Measurements from ENCODE around the gene EDEM1. TPM values are rescaled to one million over a fixed set of nuclear protein-coding genes. Genes with fewer than 3 reads are reported as not detected.
"Not testable (repeated sequence)": the region's sequence is repeated elsewhere in the genome, so short reads cannot be mapped to it uniquely, and the experiment has no call there.

The EDEM1 gene
- total RNA-seq, 1 donor from 2014 or later, result 96.6 TPM

DNA sequence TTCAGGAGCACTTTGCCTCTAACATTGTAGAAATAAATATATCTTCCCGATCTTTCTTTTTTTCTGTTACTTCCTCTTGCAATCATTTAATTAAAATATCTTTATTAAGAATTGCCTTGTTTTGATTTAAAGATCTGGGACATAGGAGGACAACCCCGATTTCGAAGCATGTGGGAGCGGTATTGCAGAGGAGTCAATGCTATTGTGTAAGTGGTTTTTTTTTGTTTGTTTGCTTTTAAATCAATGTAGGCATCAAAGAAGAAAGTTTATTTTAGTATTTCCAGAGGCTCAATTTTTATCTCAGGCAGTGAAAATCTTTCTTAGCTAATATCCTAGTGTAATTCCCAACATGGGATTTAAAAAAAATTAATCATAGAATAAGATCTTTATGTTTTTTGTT lies 15.5 kb upstream of the EDEM1 start:
- intact Hi-C loops (cut with micrococcal nuclease), result no loop called here

DNA sequence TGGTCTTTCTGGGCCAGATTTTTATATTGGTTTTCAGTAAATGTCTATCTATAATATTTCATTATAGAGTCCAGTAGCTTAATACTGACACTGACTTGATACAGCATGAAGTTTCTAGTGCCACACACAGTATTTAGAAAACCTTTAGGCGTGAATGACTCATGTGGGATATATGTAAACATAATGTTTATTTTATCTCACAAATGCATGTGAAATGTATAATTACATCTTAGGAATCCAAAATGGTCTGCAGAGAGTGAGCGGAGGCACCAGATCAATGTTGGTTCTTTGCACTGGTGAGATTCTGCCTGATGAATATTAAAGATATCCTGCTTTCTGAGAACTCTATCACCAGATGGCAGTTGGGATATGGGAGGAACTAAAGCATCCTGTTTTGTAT lies 8.5 kb upstream of the EDEM1 start:
- intact Hi-C loops (cut with micrococcal nuclease), result not testable (repeated sequence)

DNA sequence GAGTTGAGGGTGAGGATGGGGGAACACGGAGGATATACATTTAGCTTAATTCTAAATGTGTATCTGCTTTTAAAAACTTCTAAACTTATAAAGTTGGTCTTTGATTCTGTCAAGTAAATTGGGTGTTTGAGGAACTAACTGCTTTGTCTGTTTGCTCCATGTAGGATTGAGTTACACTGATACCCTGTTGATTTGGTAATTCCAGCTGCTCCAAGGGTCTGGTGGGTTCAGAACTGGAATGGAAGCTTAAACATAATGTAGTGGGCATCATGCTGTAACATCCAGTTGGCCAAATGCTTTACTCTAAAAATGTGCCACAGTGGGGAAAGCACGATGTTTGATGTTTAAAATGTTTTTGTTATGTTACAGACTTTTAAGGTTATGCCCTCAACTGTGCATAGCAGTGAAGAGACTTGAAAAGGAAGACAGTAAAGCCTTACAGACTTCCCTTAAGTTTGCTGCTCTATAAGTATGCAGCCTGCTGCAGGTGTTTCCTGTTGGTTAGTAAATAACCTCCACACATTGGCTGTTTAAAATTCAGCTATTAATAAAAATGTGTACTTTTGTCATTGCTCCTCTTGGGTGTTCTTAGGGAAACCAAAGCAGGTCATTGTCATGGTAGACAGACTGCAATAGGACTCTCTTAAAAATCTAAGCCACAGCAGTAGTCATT lies 5.9 kb upstream of the EDEM1 start:
- intact Hi-C loops (cut with micrococcal nuclease), result no loop called here

GRCh38 chr3:5183714-5184113 lies 3.8 kb upstream of the EDEM1 start:
- intact Hi-C loops (cut with micrococcal nuclease), result not testable (repeated sequence)

DNA sequence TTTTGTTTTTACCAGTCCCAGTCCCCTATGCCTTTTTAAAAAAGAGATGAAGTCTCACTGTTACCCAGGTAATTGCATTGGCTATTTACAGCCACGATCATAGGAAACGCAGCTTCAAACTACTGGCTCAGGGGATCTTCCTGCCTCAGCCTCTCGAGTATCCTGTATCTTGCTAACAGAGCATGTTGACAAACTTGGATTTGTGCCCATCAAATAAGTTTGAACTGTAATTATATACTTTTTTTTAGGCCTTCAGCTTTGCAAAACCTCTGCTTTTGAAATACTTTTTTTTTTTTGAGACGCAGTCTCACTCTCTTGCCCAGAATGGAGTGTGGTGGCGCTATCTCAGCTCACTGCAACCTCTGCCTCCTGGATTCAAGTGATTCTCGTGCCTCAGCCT lies 3.0 kb upstream of the EDEM1 start:
- intact Hi-C loops (cut with micrococcal nuclease), result no loop called here

GRCh38 chr3:5185093-5185673 lies 2.3 kb upstream of the EDEM1 start:
- intact Hi-C loops (cut with micrococcal nuclease), result no loop called here

GRCh38 chr3:5186089-5186857 lies 1.2 kb upstream of the EDEM1 start:
- intact Hi-C loops (cut with micrococcal nuclease), result loop anchor here (2.0 kb wide), 1 partner anchor 49 kb away; no protein-coding TSS in a partner anchor

- intact Hi-C loops (cut with micrococcal nuclease), result loop anchor here (1.0 to 2.0 kb wide), 6 partner anchors 10 to 694 kb away; partner anchors contain the start of genes ARL8B, BHLHE40 and ITPR1
Measured at GRCh38 chr3:5186858-5187155, 700 bp upstream of the EDEM1 start.

GRCh38 chr3:5187920-5188418 lies 462 bp downstream of the EDEM1 start:
- intact Hi-C loops (cut with micrococcal nuclease), result loop anchor here (1.0 to 2.0 kb wide), 7 partner anchors 9 to 885 kb away; partner anchors contain the start of genes ARL8B, BHLHE40, ITPR1 and SETMAR

DNA sequence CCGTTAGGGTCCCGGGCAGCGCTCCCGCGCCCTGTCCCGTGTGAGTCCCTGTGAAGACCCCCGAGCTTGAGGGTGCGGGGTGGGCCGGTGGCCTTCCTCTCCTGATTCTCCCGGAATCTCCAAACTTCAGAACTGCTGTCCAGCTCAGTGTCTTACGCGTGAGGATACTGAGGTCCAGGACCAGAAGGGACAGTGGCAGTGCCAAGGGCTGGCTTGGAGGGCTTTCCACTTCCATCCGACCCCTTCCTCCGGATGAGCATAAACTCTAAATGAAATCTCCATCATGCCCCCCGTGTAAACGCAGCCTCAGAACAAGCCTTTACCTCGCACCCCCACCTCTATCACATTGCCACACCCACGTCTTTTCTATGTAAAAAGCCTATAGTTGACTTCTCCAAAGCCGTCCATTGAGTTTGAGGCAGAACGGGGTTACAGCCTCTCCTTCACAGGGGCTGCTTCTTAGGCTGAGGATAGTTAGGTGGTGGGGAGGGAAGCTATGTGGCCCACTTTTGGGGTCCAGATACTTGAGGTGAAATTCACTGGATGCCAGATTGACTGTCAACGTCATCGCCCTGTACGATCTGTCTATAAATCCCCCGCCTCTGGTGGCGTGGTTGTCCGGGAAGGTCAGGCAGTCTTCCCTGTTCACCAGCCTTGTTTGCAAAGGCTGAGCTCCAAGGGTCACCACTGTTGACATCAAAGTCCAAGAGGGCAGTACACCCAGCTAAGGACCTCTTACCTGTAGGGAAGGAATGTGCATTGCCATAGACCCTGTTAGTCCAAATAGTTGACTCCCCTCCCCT lies 1.1 kb downstream of the EDEM1 start:
- intact Hi-C loops (cut with micrococcal nuclease), result loop anchor here (1.0 kb wide), 1 partner anchor 885 kb away; the partner anchor contains the start of gene SETMAR

GRCh38 chr3:5190147-5190791 lies 2.8 kb downstream of the EDEM1 start:
- intact Hi-C loops (cut with micrococcal nuclease), result no loop called here

GRCh38 chr3:5191555-5192304 lies 4.2 kb downstream of the EDEM1 start:
- intact Hi-C loops (cut with micrococcal nuclease), result no loop called here

- intact Hi-C loops (cut with micrococcal nuclease), result no loop called here
Measured at GRCh38 chr3:5192571-5193365, 5.3 kb downstream of the EDEM1 start.

DNA sequence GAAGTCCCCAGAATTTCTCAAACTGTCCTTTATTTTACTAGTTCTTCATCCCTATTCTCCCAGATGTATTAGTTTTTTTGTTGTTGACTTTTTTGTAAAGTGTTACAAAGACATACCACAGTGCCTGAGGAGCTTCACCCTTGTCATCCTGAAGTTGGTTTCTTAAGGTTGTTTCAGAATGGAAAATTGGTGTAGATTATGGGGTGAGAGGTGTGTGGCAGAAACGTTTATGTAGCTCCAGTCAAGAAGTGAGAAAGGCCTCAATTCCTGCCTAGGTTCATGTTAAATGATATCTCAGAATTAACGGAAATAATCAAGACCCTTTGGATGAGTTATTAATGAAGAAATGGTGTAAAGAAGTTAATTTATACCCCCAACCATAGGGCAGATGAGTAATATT lies 6.8 kb downstream of the EDEM1 start:
- intact Hi-C loops (cut with micrococcal nuclease), result no loop called here

DNA sequence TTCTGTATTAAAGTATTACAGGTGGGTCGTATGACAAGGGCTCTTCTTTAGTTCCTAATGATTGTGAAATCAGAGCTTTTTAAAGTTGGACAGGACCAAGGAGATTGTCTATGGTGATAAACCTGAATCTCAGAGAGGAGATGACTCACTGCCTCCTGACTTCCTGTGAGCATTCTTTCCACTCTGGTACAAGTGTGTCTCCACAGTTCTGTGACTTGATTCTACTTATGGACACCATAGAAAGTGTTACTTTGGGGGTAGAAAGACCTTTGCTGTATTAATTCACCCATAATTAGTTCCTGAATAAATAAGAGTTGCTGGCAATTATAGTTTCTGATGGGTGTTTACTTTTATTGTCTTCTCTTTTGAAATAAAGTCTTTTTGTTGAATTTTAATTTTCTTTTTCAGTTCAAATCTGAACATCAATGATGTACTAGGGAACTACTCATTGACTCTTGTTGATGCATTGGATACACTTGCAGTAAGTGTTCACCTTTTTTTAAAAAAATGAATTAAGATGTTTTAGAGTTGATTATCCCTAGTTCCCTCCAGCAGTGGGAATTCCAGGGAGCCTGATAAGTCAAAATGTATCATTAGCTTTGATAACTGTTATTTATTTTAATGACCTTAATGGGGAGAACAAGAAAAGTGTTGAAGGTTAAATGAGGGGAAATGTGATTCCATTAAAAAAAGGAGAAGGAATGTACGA lies 7.4 kb downstream of the EDEM1 start:
- intact Hi-C loops (cut with micrococcal nuclease), result loop anchor here (5.0 kb wide), 1 partner anchor 288 kb away; no protein-coding TSS in a partner anchor

DNA sequence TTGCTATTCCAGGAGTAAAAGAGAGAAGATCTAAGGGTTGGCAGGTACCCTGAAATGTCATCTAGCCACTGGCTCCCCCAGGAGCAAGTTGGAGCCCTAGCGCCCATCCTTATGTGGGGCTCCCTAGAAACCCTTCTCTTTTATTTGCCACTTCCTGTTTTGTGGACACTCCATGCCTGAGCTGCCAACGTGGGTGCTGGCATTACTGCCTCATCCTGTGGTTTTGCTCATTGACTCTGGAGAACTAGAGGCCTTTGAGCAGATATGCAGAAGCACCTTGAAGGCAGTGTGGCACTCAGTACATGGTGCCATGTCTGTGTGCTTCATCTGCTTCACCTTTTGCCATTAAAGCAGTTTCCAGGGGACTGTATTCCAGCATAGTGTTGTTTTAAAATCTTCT lies 8.1 kb downstream of the EDEM1 start:
- intact Hi-C loops (cut with micrococcal nuclease), result loop anchor here (2.0 to 5.0 kb wide), 3 partner anchors 73 to 365 kb away; partner anchors contain the start of gene ARL8B

DNA sequence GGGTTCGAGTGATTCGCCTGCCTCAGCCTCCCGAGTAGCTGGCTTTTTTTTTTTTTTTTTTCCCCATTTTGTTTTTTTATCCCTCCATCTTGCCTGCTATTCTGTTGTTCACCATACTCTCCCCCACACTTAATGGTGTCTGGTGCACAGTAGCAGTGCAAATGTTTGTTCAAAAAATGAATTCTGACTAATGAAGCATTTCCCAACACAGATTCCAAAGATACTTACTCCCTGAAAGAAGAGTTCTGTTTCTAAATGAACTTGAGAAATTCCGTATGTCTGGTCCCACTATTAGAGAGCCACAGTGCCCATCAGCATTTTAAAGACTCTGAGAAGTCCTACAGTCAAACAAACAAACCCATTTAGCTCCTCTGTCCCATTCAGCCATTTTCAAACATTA lies 9.5 kb downstream of the EDEM1 start:
- intact Hi-C loops (cut with micrococcal nuclease), result loop anchor here (1.0 to 5.0 kb wide), 4 partner anchors 10 to 366 kb away; partner anchors contain the start of genes ARL8B and EDEM1
